GM12878 (cell line): ENCODE results near the gene NMRK2. TPM values are rescaled to one million over a fixed set of nuclear protein-coding genes. Genes with fewer than 3 reads are reported as not detected.

Experiments
- ATAC-seq: fragments of 200-7000 bp; cut with Tn5 transposase; 3 replicates; pipeline ENCODE4 v1.9.1; 2020; ENCODE audit warnings: mild to moderate bottlenecking, moderate library complexity
- BruUV-seq: library from RNA; stranded (reverse); fragments of 400-500 nt; replicated peaks from 2 replicates; lab custom pipeline; 2021; lab: Mats Ljungman, UMichigan
- CTCF ChIA-PET: fragments of 300-600 bp; sonication (Branson Sonifier 250); formaldehyde crosslinking; extraction: SDS; loops from one replicate; lab custom pipeline; 2021; ENCODE audit warnings: inconsistent platforms; lab: Yijun Ruan, JAX
- POLR2A ChIA-PET: fragments of 350-600 bp; formaldehyde crosslinking; extraction: SDS; loops from one replicate; lab custom pipeline; 2021; ENCODE audit warnings: inconsistent platforms; lab: Charles Lee
- RAD21 ChIA-PET: fragments of 300-600 bp; sonication (Branson Sonifier 250); formaldehyde crosslinking; loops from one replicate; lab custom pipeline; 2023; ENCODE audit warnings: antibody characterized with exemption; ENCODE audit not compliant: unreplicated experiment; lab: Charles Lee
- SMC1A ChIA-PET: fragments of 300-600 bp; sonication (Branson Sonifier 250); formaldehyde crosslinking; loops from one replicate; lab custom pipeline; 2023; ENCODE audit not compliant: unreplicated experiment, uncharacterized antibody; lab: Charles Lee
- DNase-seq: peaks from one replicate; pipeline ENCODE4 v3.0.0-alpha.2; 2011; ENCODE audit warnings: low read depth, low spot score
- FAIRE-seq: peaks from 3 replicates; lab custom pipeline; 2011; peaks lifted over from hg19 to GRCh38; lab: Jason Lieb, UNC
- H2AFZ ChIP-seq: 2 replicates; pipeline ENCODE4 v1.6.0; 2011; ENCODE audit warnings: low read depth, low read length, control low read depth; ENCODE audit not compliant: control insufficient read depth
- H3K27ac ChIP-seq: 2 replicates; pipeline ENCODE4 v1.5.1; 2011; ENCODE audit warnings: control low read depth; ENCODE audit not compliant: control insufficient read depth, insufficient read depth
- H3K27me3 ChIP-seq, 2 experiments: replicated peaks in 1 of 2; 2 replicates each; pipeline versions ENCODE4 v1.6.0 to v1.6.1; 2011; ENCODE audit warnings: low read length in 1 of 2; ENCODE audit not compliant: control insufficient read depth in 2 of 2, insufficient read depth in 2 of 2
- H3K36me3 ChIP-seq, 2 experiments: 2 replicates each; pipeline ENCODE4 v1.5.1; 2011; ENCODE audit warnings: low read length in 1 of 2; ENCODE audit not compliant: control insufficient read depth in 2 of 2, insufficient read depth in 2 of 2
- H3K4me1 ChIP-seq: 2 replicates; pipeline ENCODE4 v1.6.1; 2011; ENCODE audit warnings: mild to moderate bottlenecking, low read length, moderate library complexity, mixed read lengths; ENCODE audit not compliant: control insufficient read depth, insufficient read depth
- H3K4me2 ChIP-seq: 2 replicates; pipeline ENCODE4 v1.6.0; 2011; ENCODE audit warnings: control low read depth; ENCODE audit not compliant: control insufficient read depth, insufficient read depth
- H3K4me3 ChIP-seq: fragments of 200-600 bp; sonication (generic); 2 replicates; pipeline ENCODE4 v1.5.1; 2016
- H3K79me2 ChIP-seq: 2 replicates; pipeline ENCODE4 v1.6.0; 2011; ENCODE audit warnings: low read length; ENCODE audit not compliant: control insufficient read depth, insufficient read depth
- H3K9ac ChIP-seq: 2 replicates; pipeline ENCODE4 v1.8.0; 2011; ENCODE audit warnings: low read length, control low read depth, mixed read lengths; ENCODE audit not compliant: control insufficient read depth, insufficient read depth
- H3K9me3 ChIP-seq: replicated peaks from 3 replicates; pipeline ENCODE4 v1.5.1; 2011; ENCODE audit warnings: mild to moderate bottlenecking, low read length; ENCODE audit not compliant: control insufficient read depth, insufficient read depth
- H4K20me1 ChIP-seq: 2 replicates; pipeline ENCODE4 v1.6.0; 2011; ENCODE audit not compliant: control insufficient read depth, insufficient read depth
- BHLHE40 ChIP-seq, 2 experiments: fragments of 450-650 bp in 1 of 2; IDR thresholded peaks; 2 replicates each; pipeline ENCODE4 v1.6.1; 2011 to 2017; ENCODE audit warnings: low read depth in 2 of 2, borderline replicate concordance in 1 of 2, improper control_type of control experiment in 1 of 2, low read length in 1 of 2, mild to moderate bottlenecking in 1 of 2
- IRF3 ChIP-seq: fragments of 450-650 bp; IDR thresholded peaks from 2 replicates; pipeline ENCODE4 v1.6.1; 2014; ENCODE audit warnings: mild to moderate bottlenecking
- MTA3 ChIP-seq: IDR thresholded peaks from 2 replicates; pipeline ENCODE4 v1.6.1; 2012; ENCODE audit warnings: low read length, inconsistent platforms, borderline replicate concordance
- MYC ChIP-seq: IDR thresholded peaks from 2 replicates; pipeline ENCODE4 v1.6.1; 2011; ENCODE audit warnings: mild to moderate bottlenecking, low read length, moderate library complexity, inconsistent platforms; ENCODE audit not compliant: insufficient read depth, insufficient replicate concordance, insufficient read length, severe bottlenecking
- PAX8 ChIP-seq: fragments of 450-650 bp; IDR thresholded peaks from 2 replicates; pipeline ENCODE4 v1.6.1; 2017; ENCODE audit warnings: mild to moderate bottlenecking, moderate library complexity
- RCOR1 ChIP-seq: conservative IDR thresholded peaks from 2 replicates; pipeline ENCODE4 v1.6.1; 2012; ENCODE audit warnings: low read depth, low read length, improper control_type of control experiment
- SMARCA5 ChIP-seq: fragments of 450-650 bp; IDR thresholded peaks from 2 replicates; pipeline ENCODE4 v1.6.1; 2017; ENCODE audit warnings: mild to moderate bottlenecking
- WRNIP1 ChIP-seq: IDR thresholded peaks from 2 replicates; pipeline ENCODE4 v1.6.1; 2011; ENCODE audit warnings: low read depth, low read length, improper control_type of control experiment, borderline replicate concordance
- ZBTB40 ChIP-seq: fragments of 450-650 bp; IDR thresholded peaks from 2 replicates; pipeline ENCODE4 v1.6.1; 2016; ENCODE audit warnings: mild to moderate bottlenecking, moderate library complexity, borderline replicate concordance
- ZNF592 ChIP-seq: fragments of 450-650 bp; IDR thresholded peaks from 2 replicates; pipeline ENCODE4 v1.6.1; 2017; ENCODE audit warnings: mild to moderate bottlenecking, moderate library complexity
- ZNF622 ChIP-seq: fragments of 450-650 bp; IDR thresholded peaks from 2 replicates; pipeline ENCODE4 v1.6.1; 2017; ENCODE audit warnings: mild to moderate bottlenecking, inconsistent platforms
- ZSCAN29 ChIP-seq: fragments of 450-650 bp; IDR thresholded peaks from 2 replicates; pipeline ENCODE4 v1.6.1; 2017; ENCODE audit warnings: mild to moderate bottlenecking, moderate library complexity
- WGBS: methylation state at CpG from one replicate; pipeline ENCODE4 v1.1.6; 2016; ENCODE audit warnings: low lambda C conversion rate; ENCODE audit not compliant: insufficient replicate concordance, insufficient coverage; ENCODE audit errors: missing lambda C conversion rate; 5-methylcytosine and 5-hydroxymethylcytosine counted together
- in situ Hi-C: fragments of 300-500 bp; cut with MboI; formaldehyde crosslinking; loops from 9 replicates; pipeline ENCODE4 v1.14.3; 2018; ENCODE audit warnings: mixed read lengths
- intact Hi-C: fragments of 100-400 bp; cut with micrococcal nuclease; formaldehyde crosslinking; loops from one replicate; pipeline ENCODE4 v1.14.2; 2022; ENCODE audit not compliant: unreplicated experiment
- polyA plus RNA-seq, 11 experiments: library from polyadenylated mRNA; depleted of rRNA in 4 of 11; unstranded in 6 of 11; stranded (reverse) in 5 of 11; fragments of >200 nt; fragmentation: Nextera tagmentation in 4 of 11; fragmentation: Illumina TruSeq in 1 of 11; extraction: Ambion mirVana in 4 of 11; extraction: Trizol in 1 of 11; gene quantifications; 1 replicate in 1 of 11; 2 replicates in 10 of 11; pipeline versions ENCODE4 v1.2.1 to v1.2.3, GENCODE V29; 2011 to 2016; ENCODE audit warnings: inconsistent platforms in 2 of 11, missing spikeins in 2 of 11, low read depth in 1 of 11
- total RNA-seq, 4 experiments: library from RNA; depleted of rRNA in 3 of 4; stranded (reverse); fragments of >200 nt in 3 of 4; fragmentation: Illumina TruSeq in 1 of 4; extraction: Trizol in 1 of 4; gene quantifications; 2 replicates each; pipeline versions ENCODE4 v1.2.1 to v1.2.3, GENCODE V29; 2013 to 2021

Gene NMRK2
- total and polyA plus RNA-seq, 10 of the 15 experiments (the other 5 are each of a cell fraction or from before 2014, with no cell fraction given) = 0.14 to 0.15 TPM; not detected in 8

GRCh38 chr19:3908266-3909054 is 24.4 kb upstream of the NMRK2 start (continued):
- TF ChIP-seq SMARCA5 = no peak
- no peak for TF ChIP-seq ZNF622
- no peak for TF ChIP-seq MTA3
- TF ChIP-seq ZBTB40 = no peak

GRCh38 chr19:3910105-3910504 is 22.8 kb upstream of the NMRK2 start:
- in situ Hi-C loops = no loop called here
- ChIA-PET CTCF (no interaction called here), POLR2A (no interaction called here), SMC1A (no interaction called here), RAD21 (no interaction called here)
- no TSS peak for BruUV-seq
- DNase-seq (no peak), ATAC-seq (no peak), FAIRE-seq (no peak)
- no peak overlapping the region for H3K9ac ChIP-seq
- no peaks in the 10 kb centered on the region for H3K36me3 ChIP-seq
- no peak overlapping the region for H3K4me2 ChIP-seq
- intact Hi-C loops = no loop called here
- no peak overlapping the region for H3K27ac ChIP-seq
- 83% methylated on average over 1 of the region's 1 CpG for WGBS
- no peak overlapping the region for H3K4me3 ChIP-seq
- no peaks in the 10 kb centered on the region; the same call in 2 of the 3 replicates for H3K9me3 ChIP-seq
- no peaks in the 10 kb centered on the region for H3K27me3 ChIP-seq
- no peak overlapping the region for H2AFZ ChIP-seq
- H4K20me1 ChIP-seq = no peaks in the 10 kb centered on the region
- no peaks in the 10 kb centered on the region for H3K4me1 ChIP-seq
- TF ChIP-seq ZNF592 = no peak
- TF ChIP-seq IRF3 = no peak
- TF ChIP-seq BHLHE40 (IDR thresholded peaks at IDR 0.05; ENCODE audit: borderline replicate concordance in 1 of 2, low read depth in 2 of 2, low read length in 1 of 2) = no peak
- TF ChIP-seq WRNIP1 = no peak
- no peak for TF ChIP-seq MYC
- TF ChIP-seq PAX8 = no peak
- no peak for TF ChIP-seq RCOR1
- no peak for TF ChIP-seq ZSCAN29
- no peaks in the 10 kb centered on the region for H3K79me2 ChIP-seq
